SK-N-SH (cell line): ENCODE data around the gene IFNA21.

Source experiments
- SMC3 ChIP-seq: IDR thresholded peaks from 2 replicates; pipeline ENCODE4 v1.6.1; 2012; ENCODE audit warnings: low read depth, low read length, improper control_type of control experiment
- TF ChIP-seq, protein P1 (sequence below): fragments of 200-600 bp; sonication (generic); IDR thresholded peaks from 2 replicates; pipeline ENCODE4 v1.6.1; 2017; ENCODE audit warnings: antibody characterized with exemption, mild to moderate bottlenecking, moderate library complexity

DNA sequence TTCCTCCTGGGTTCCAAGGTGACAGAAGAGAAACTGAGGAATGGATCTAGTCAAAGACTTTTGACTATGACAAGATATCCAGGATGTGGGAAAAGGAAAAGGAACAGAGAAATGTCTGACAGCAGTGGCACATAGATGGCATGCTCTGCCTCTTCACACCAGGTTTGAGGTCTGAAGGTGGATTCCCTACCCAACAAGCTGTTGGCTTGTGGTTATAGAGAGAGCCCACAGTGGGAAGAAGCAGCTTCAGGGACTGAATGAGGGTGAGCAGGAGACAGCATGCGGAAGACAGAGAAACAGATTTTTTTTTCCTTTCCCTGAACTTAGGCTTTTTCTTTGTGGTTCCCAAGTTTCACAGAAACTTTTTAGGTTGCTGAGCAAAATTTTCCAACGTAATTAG is 45.4 kb downstream of the IFNA21 start:
- TF ChIP-seq, protein P1, sequence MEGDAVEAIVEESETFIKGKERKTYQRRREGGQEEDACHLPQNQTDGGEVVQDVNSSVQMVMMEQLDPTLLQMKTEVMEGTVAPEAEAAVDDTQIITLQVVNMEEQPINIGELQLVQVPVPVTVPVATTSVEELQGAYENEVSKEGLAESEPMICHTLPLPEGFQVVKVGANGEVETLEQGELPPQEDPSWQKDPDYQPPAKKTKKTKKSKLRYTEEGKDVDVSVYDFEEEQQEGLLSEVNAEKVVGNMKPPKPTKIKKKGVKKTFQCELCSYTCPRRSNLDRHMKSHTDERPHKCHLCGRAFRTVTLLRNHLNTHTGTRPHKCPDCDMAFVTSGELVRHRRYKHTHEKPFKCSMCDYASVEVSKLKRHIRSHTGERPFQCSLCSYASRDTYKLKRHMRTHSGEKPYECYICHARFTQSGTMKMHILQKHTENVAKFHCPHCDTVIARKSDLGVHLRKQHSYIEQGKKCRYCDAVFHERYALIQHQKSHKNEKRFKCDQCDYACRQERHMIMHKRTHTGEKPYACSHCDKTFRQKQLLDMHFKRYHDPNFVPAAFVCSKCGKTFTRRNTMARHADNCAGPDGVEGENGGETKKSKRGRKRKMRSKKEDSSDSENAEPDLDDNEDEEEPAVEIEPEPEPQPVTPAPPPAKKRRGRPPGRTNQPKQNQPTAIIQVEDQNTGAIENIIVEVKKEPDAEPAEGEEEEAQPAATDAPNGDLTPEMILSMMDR = no peak
- TF ChIP-seq SMC3 = no peak
